ENCODE measurements around the gene MXI1. TPM values are rescaled to one million over a fixed set of nuclear protein-coding genes. Genes with fewer than 3 reads are reported as not detected.

MXI1 gene
- total and polyA plus RNA-seq, 2 donors (not counting 1 experiment from before 2014, with no cell fraction given), result 12.0 to 32.4 TPM

DNA sequence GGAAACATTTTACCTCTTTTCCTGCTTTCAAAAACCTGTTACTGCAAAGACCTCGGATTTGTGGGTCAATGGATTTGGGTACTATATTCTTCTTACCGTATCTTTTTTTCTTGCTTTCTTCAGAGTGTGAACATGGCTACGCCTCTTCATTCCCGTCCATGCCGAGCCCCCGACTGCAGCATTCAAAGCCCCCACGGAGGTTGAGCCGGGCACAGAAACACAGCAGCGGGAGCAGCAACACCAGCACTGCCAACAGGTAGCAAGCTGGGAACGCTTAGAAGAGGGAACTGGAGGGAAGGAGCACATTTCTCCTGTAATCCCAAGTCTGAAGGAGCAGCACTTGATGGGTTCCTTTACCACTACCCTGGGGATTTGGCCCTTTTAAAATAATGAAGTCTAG, 20.7 kb downstream of the MXI1 start:
- H3K4me2 ChIP-seq (replicated peaks; ENCODE audit: low read depth, low read length, poor library complexity, severe bottlenecking), result peak overlapping the region; percentile 95
- DNase-seq, result no peak
- CTCF ChIA-PET, result interaction anchor here (1.0 kb wide), 1 partner anchor 90 kb away, joined by 4 read pairs; no protein-coding TSS in a partner anchor

DNA sequence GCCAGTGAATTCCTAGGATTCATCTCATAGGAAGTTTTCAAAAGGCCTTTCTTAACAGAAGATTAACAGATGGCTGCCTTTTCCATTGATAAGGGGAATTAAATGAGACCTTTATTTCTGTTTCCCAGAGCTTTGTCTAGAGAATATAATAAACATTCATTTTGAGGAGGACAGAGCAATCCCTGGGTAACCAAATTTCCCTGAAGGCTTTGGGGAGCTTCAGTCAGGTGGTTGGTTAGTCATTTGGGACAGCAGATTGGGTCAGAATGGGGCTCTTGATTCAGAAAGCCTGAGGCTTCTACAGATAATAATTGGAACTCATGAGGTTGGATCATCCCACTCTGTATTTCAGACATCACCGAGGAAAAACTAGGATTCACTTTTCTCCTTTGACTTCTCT, 21.8 kb downstream of the MXI1 start:
- POLR2A ChIA-PET, result no interaction called here
- DNase-seq (no peak), ATAC-seq (ENCODE audit: low read depth) (no peak)
- H3K27me3 ChIP-seq (replicated peaks in 1 of 4; ENCODE audit: control extremely low read depth in 1 of 4, control insufficient read depth in 3 of 4, insufficient read depth in 4 of 4, low read length in 3 of 4), result peaks cover 0 to 1% (median 0%) of the 10 kb centered on the region in 4 experiments
- H3K4me2 ChIP-seq (replicated peaks; ENCODE audit: low read depth, low read length, poor library complexity, severe bottlenecking), result no peak overlapping the region
- no CpG with 5 or more reads among the region's 1 CpG for WGBS (ENCODE audit: insufficient coverage)
- peaks cover 10 to 13% of the 10 kb centered on the region in 2 donors for H3K4me1 ChIP-seq (ENCODE audit: control insufficient read depth in 2 of 2, insufficient read depth in 2 of 2, low read length in 2 of 2)
- no peak overlapping the region for H2AFZ ChIP-seq (ENCODE audit: insufficient read depth, low read depth, low read length, poor library complexity, severe bottlenecking)
- Mint-ChIP-seq H3K27ac (no peak overlapping the region), H3K9me3 (ENCODE audit: insufficient read depth) (no peaks in the 10 kb centered on the region), H3K4me3 (no peak overlapping the region), H3K27me3 (no peaks in the 10 kb centered on the region), H3K4me1 (peaks cover 20% of the 10 kb centered on the region)
- H3K9ac ChIP-seq (ENCODE audit: low read length), result no peak overlapping the region
- intact Hi-C loops (cut with micrococcal nuclease), result loop anchor here (5.0 to 10.0 kb wide), 5 partner anchors 72 to 636 kb away; partner anchors contain the start of gene SMC3
- peaks cover 3 to 6% of the 10 kb centered on the region in 2 experiments for H3K36me3 ChIP-seq (replicated peaks in 1 of 2; ENCODE audit: control extremely low read depth in 1 of 2, control insufficient read depth in 1 of 2, extremely low read depth in 1 of 2, insufficient read depth in 2 of 2, low read length in 1 of 2)
- peaks cover 7% of the 10 kb centered on the region for H4K20me1 ChIP-seq (ENCODE audit: control insufficient read depth, insufficient read depth, low read length, poor library complexity, severe bottlenecking)
- CTCF ChIA-PET, result interaction anchor here (1.0 to 2.9 kb wide), 3 partner anchors 8 to 91 kb away, joined by 3 to 10 read pairs (median 5); no protein-coding TSS in a partner anchor
- H3K4me3 ChIP-seq (ENCODE audit: control extremely low read depth in 1 of 5, extremely low read depth in 1 of 5, insufficient read depth in 1 of 5, low read depth in 2 of 5, low read length in 4 of 5), result no peak overlapping the region
- H3K79me2 ChIP-seq (ENCODE audit: control insufficient read depth, insufficient read depth, low read length), result peaks cover 26% of the 10 kb centered on the region
- no peaks in the 10 kb centered on the region for H3K9me3 ChIP-seq (ENCODE audit: control extremely low read depth in 1 of 3, control insufficient read depth in 2 of 3, insufficient read depth in 1 of 3, low read length in 2 of 3)
- no peak for TF ChIP-seq EZH2 (IDR thresholded peaks at IDR 0.05; ENCODE audit: borderline replicate concordance, insufficient read depth, low read depth, low read length, poor library complexity, severe bottlenecking)
- TF ChIP-seq, protein P1, sequence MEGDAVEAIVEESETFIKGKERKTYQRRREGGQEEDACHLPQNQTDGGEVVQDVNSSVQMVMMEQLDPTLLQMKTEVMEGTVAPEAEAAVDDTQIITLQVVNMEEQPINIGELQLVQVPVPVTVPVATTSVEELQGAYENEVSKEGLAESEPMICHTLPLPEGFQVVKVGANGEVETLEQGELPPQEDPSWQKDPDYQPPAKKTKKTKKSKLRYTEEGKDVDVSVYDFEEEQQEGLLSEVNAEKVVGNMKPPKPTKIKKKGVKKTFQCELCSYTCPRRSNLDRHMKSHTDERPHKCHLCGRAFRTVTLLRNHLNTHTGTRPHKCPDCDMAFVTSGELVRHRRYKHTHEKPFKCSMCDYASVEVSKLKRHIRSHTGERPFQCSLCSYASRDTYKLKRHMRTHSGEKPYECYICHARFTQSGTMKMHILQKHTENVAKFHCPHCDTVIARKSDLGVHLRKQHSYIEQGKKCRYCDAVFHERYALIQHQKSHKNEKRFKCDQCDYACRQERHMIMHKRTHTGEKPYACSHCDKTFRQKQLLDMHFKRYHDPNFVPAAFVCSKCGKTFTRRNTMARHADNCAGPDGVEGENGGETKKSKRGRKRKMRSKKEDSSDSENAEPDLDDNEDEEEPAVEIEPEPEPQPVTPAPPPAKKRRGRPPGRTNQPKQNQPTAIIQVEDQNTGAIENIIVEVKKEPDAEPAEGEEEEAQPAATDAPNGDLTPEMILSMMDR (IDR thresholded peaks at IDR 0.05), result no peak
- H3K27ac ChIP-seq (ENCODE audit: low read length in 2 of 2), result no peak overlapping the region

More for the DNA sequence above, 20.7 kb downstream of the MXI1 start:
- Mint-ChIP-seq H3K9me3 (ENCODE audit: insufficient read depth) (no peaks in the 10 kb centered on the region), H3K4me3 (peak overlapping the region; percentile 97), H3K27me3 (peaks cover under 1% of the 10 kb centered on the region), H3K4me1 (peaks cover 21% of the 10 kb centered on the region), H3K27ac (no peak overlapping the region)
- Histone ChIP-seq H2AFZ (ENCODE audit: insufficient read depth, low read depth, low read length, poor library complexity, severe bottlenecking) (no peak overlapping the region), H3K79me2 (ENCODE audit: control insufficient read depth, insufficient read depth, low read length) (peaks cover 31% of the 10 kb centered on the region), H3K9ac (ENCODE audit: low read length) (no peak overlapping the region), H3K4me1 (ENCODE audit: control insufficient read depth in 2 of 2, insufficient read depth in 2 of 2, low read length in 2 of 2) (peaks cover 10 to 13% of the 10 kb centered on the region in 2 donors), H3K9me3 (ENCODE audit: control extremely low read depth in 1 of 3, control insufficient read depth in 2 of 3, insufficient read depth in 1 of 3, low read length in 2 of 3) (no peaks in the 10 kb centered on the region), H3K27ac (ENCODE audit: low read length in 2 of 2) (no peak overlapping the region), H3K27me3 (replicated peaks in 1 of 4; ENCODE audit: control extremely low read depth in 1 of 4, control insufficient read depth in 3 of 4, insufficient read depth in 4 of 4, low read length in 3 of 4) (peaks cover 0 to 3% (median under 1%) of the 10 kb centered on the region in 4 experiments), H3K36me3 (replicated peaks in 1 of 2; ENCODE audit: control extremely low read depth in 1 of 2, control insufficient read depth in 1 of 2, extremely low read depth in 1 of 2, insufficient read depth in 2 of 2, low read length in 1 of 2) (peaks cover 3 to 6% of the 10 kb centered on the region in 2 experiments), H3K4me3 (ENCODE audit: control extremely low read depth in 1 of 5, extremely low read depth in 1 of 5, insufficient read depth in 1 of 5, low read depth in 2 of 5, low read length in 4 of 5) (peak overlapping the region in 2 of 5 experiments; percentile 74 to 77), H4K20me1 (ENCODE audit: control insufficient read depth, insufficient read depth, low read length, poor library complexity, severe bottlenecking) (peaks cover 7% of the 10 kb centered on the region)
- intact Hi-C loops (cut with micrococcal nuclease), result loop anchor here (5.0 to 10.0 kb wide), 5 partner anchors 71 to 637 kb away; partner anchors contain the start of gene SMC3
- TF ChIP-seq EZH2 (IDR thresholded peaks at IDR 0.05; ENCODE audit: borderline replicate concordance, insufficient read depth, low read depth, low read length, poor library complexity, severe bottlenecking), result no peak
- TF ChIP-seq, protein P1 (IDR thresholded peaks at IDR 0.05), result no peak
- WGBS (ENCODE audit: insufficient coverage), result 96% methylated on average over 10 of the region's 10 CpGs
- POLR2A ChIA-PET, result interaction anchor here (0.6 kb wide), 1 partner anchor 17 kb away, joined by 3 read pairs; no protein-coding TSS in a partner anchor
- ATAC-seq (ENCODE audit: low read depth), result no peak
